Cortex of kidney (tissue), 1 donor: ENCODE measurements around the gene SON.

Source experiments
- DNase-seq: peaks from one replicate; lab custom pipeline; 2025; lab: John Stamatoyannopoulos, UW

Gene SON

DNA sequence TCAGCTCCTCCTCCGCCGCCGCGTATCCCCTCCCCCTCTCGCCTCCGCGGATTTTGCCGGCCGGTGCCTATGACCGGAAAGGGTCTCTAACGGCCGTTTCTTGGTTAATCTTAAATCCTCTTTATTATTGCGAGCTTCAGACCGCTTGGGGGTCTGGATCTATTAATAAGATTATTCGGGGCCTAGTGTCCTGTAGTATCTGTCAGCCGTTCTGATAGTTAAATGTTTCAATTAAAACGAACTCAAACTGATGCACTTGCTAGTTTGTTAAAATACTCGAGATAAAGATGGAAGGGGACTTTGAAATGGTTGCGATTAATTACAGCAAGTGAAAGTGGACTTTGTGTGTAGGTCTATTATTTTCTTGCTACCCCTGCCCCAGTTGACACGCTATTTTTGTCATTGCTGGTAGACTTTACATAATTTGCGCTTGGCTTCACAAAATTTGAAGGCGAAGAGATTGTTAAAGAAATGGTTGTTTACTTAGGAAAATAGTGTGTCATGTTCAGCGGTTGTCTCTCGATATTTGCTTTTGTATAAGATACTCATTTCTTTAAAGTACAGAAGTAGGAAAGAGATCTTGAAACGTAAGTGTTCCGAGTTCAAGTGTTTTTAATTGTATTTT lies 779 bp downstream of the SON start:
- no peak for DNase-seq

- no peak for DNase-seq
Measured at GRCh38 chr21:33544451-33545195, 1.8 kb downstream of the SON start.

DNA sequence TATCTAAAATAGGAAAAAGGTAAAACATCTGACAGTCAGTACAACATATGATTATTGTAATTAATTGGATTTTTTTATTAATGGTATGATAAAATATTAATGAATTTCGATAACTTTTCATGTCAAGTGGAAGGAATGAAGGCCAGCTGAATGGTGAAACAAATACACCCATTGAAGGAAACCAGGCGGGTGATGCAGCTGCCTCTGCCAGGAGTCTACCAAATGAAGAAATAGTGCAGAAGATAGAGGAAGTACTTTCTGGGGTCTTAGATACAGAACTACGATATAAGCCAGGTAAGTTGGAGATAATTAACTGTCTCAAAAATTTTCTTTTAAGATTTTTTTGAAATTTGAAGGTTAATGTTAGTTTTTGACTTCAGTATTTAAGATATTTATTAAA lies 3.2 kb downstream of the SON start:
- DNase-seq = no peak

- no peak for DNase-seq
Measured at GRCh38 chr21:33549848-33550771, 7.3 kb downstream of the SON start.

DNA sequence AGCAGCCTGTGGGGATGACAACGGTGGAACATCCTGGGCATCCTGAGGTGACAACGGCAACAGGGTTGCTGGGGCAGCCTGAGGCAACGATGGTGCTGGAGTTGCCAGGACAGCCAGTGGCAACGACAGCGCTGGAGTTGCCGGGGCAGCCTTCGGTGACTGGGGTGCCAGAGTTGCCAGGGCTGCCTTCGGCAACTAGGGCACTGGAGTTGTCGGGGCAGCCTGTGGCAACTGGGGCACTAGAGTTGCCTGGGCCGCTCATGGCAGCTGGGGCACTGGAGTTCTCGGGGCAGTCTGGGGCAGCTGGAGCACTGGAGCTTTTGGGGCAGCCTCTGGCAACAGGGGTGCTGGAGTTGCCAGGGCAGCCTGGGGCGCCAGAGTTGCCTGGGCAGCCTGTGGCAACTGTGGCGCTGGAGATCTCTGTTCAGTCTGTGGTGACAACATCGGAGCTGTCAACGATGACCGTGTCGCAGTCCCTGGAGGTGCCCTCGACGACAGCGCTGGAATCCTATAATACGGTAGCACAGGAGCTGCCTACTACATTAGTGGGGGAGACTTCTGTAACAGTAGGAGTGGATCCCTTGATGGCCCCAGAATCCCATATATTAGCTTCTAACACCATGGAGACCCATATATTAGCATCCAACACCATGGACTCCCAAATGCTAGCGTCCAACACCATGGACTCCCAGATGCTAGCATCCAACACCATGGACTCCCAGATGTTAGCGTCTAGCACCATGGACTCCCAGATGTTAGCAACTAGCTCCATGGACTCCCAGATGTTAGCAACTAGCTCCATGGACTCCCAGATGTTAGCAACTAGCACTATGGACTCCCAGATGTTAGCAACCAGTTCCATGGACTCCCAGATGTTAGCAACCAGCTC lies 8.2 kb downstream of the SON start:
- DNase-seq = no peak

- no peak for DNase-seq
Measured at GRCh38 chr21:33551664-33552063, 8.8 kb downstream of the SON start.

DNA sequence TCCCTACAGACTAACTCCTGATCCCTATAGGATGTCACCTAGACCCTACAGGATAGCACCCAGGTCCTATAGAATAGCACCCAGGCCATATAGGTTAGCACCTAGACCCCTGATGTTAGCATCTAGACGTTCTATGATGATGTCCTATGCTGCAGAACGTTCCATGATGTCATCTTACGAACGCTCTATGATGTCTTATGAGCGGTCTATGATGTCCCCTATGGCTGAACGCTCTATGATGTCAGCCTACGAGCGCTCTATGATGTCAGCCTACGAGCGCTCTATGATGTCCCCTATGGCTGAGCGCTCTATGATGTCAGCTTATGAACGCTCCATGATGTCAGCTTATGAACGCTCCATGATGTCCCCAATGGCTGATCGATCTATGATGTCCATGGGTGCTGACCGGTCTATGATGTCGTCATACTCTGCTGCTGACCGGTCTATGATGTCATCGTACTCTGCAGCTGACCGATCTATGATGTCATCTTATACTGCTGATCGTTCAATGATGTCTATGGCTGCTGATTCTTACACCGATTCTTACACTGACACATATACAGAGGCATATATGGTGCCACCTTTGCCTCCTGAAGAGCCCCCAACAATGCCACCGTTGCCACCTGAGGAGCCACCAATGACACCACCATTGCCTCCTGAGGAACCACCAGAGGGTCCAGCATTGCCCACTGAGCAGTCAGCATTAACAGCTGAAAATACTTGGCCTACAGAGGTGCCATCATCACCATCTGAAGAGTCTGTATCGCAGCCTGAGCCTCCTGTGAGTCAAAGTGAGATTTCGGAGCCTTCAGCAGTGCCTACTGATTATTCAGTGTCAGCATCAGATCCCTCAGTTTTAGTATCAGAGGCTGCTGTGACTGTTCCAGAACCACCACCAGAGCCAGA lies 9.5 kb downstream of the SON start:
- no peak for DNase-seq

DNA sequence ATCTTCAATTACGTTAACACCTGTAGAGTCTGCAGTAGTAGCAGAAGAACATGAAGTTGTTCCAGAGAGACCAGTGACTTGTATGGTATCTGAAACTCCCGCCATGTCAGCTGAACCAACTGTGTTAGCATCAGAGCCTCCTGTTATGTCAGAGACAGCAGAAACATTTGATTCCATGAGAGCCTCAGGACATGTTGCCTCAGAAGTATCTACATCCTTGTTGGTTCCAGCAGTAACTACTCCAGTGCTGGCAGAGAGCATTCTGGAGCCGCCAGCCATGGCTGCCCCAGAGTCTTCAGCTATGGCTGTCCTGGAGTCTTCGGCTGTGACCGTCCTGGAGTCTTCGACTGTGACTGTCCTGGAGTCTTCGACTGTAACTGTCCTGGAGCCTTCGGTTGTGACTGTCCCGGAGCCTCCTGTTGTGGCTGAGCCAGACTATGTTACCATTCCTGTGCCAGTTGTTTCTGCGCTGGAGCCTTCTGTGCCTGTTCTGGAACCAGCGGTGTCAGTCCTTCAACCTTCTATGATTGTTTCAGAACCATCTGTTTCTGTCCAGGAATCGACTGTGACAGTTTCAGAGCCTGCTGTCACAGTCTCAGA lies 10.3 kb downstream of the SON start:
- DNase-seq = no peak

DNA sequence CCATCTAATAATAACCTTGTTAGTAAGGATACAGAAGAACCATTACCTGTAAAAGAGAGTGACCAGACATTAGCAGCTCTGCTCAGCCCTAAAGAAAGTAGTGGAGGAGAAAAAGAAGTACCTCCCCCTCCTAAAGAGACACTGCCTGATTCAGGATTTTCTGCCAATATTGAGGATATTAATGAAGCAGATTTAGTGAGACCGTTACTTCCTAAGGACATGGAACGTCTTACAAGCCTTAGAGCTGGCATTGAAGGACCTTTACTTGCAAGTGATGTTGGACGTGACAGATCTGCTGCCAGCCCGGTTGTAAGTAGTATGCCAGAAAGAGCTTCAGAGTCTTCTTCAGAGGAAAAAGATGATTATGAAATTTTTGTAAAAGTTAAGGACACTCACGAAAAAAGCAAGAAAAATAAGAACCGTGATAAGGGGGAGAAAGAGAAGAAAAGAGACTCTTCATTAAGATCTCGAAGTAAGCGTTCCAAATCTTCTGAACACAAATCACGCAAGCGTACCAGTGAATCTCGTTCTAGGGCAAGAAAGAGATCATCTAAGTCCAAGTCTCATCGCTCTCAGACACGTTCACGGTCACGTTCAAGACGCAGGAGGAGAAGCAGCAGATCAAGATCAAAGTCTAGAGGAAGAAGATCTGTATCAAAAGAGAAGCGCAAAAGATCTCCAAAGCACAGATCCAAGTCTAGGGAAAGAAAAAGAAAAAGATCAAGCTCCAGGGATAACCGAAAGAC lies 11.6 kb downstream of the SON start:
- DNase-seq = no peak

DNA sequence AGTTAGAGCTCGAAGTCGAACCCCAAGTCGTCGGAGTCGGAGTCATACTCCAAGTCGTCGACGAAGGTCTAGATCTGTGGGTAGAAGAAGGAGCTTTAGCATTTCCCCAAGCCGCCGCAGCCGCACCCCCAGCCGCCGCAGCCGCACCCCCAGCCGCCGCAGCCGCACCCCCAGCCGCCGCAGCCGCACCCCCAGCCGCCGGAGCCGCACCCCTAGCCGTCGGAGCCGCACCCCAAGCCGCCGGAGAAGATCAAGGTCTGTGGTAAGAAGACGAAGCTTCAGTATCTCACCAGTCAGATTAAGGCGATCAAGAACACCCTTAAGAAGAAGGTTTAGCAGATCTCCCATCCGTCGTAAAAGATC lies 12.1 kb downstream of the SON start:
- no peak for DNase-seq

GRCh38 chr21:33557447-33557846 lies 14.6 kb downstream of the SON start:
- DNase-seq = no peak

- DNase-seq = no peak
Measured at GRCh38 chr21:33558777-33559421, 16.1 kb downstream of the SON start.

DNA sequence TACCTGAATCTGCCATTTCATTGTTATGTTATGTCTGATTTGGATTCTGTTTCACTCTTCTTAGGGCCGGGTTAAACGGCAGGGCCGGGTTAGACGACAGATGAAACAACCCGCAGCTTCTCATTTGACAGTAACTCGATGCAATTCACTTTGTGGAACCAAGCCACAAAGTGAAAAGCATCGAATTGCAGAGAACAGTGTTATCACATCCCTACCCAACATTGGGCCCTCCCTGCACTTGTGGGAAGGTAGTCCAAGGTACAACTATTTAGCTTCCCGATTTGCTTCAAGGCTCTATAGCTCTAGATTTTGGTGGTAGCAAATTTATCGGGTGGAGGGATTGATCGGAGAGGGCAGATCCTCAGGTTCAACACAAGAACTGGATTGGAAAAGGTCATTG lies 17.0 kb downstream of the SON start:
- no peak for DNase-seq

GRCh38 chr21:33560965-33561364 lies 18.1 kb downstream of the SON start:
- DNase-seq = no peak

- no peak for DNase-seq
Measured at GRCh38 chr21:33561373-33561772, 18.5 kb downstream of the SON start.

DNA sequence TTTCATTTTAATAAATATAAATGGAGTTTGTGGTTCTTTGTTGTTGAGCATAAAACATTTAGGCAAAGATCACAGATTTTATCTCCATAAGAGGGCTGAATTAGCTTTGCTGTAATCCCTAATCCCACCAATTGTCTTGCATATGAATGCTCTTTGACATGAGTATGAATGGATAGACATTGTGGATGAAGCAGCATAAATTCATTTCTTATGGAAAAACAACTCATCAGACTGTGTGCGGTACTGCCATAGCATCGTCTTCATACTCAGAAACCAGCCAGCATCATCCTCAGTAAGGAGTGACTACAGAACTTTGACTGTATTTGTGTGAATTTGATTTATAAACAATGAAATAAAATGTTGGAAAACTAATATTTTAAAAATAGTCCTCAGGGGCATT lies 19.6 kb downstream of the SON start:
- DNase-seq = no peak

- no peak for DNase-seq
Measured at GRCh38 chr21:33566514-33566913, 23.7 kb downstream of the SON start.

DNA sequence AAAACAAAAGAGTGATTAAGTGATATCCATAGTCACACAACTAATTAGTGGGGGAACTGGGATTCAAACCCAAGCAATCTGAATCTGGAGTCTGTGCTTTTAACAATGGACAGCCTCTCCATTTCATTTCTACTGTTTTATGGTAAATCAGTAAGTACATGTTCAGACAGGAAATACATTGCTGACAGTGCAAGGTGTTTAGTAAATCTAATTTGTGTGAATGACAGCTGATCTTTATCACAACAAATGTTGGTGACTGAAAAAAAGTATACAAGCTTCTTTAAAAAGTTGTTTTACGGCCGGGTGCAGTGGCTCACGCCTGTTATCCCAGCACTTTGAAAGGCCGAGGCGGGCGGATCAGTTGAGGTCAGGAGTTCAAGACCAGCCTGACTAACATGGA lies 25.1 kb downstream of the SON start:
- DNase-seq = no peak

- DNase-seq = no peak
Measured at GRCh38 chr21:33568448-33568847, 25.6 kb downstream of the SON start.
